Coronary artery (tissue), 2 donors: ENCODE data around the gene TM7SF2.

Source experiments
- DNase-seq: peaks from one replicate; pipeline ENCODE4 v3.0.0-alpha.2; 2017; ENCODE audit warnings: low spot score
- H3K27ac ChIP-seq, 2 donors: fragments of 200-600 bp; sonication (generic); one replicate each; pipeline ENCODE4 v1.5.1; 2016 to 2019
- H3K4me3 ChIP-seq: fragments of 200-600 bp; sonication (generic); 2 replicates; pipeline ENCODE4 v1.5.1; 2016; ENCODE audit warnings: mild to moderate bottlenecking, moderate library complexity
- CTCF ChIP-seq: fragments of 200-600 bp; sonication (generic); IDR thresholded peaks from one replicate; pipeline ENCODE4 v1.5.1; 2019; ENCODE audit warnings: antibody characterized with exemption

Gene TM7SF2

GRCh38 chr11:65151331-65151899 lies 39.7 kb downstream of the TM7SF2 start:
- DNase-seq = no peak

DNA sequence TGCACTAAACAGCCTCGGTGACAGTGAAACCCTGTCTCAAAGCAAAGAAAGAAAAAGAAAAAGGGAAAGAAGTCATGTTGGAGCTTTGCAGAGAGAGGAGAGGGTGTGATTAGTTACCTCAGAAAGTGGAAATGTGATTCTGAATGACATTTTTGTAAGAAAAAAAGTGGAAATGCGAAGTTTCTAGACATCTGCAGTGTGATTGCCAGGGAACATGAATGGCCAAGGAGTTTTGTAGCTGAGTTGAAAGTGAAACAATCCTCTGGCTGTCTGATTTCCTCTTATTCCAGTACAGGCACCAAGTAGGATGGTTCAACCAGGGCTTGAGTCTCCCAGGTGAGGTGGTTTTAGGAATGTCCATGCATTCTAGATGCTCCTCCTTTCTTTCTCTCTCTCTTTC lies 40.5 kb downstream of the TM7SF2 start:
- H3K4me3 ChIP-seq = no peak overlapping the region
- no peak for DNase-seq
- no peak overlapping the region for H3K27ac ChIP-seq
- TF ChIP-seq CTCF = no peak

More at GRCh38 chr11:65151331-65151899, 39.7 kb downstream of the TM7SF2 start:
- no peak for TF ChIP-seq CTCF
- Histone ChIP-seq H3K4me3 (no peak overlapping the region), H3K27ac (peak overlapping the region; percentile 29 to 75)

DNA sequence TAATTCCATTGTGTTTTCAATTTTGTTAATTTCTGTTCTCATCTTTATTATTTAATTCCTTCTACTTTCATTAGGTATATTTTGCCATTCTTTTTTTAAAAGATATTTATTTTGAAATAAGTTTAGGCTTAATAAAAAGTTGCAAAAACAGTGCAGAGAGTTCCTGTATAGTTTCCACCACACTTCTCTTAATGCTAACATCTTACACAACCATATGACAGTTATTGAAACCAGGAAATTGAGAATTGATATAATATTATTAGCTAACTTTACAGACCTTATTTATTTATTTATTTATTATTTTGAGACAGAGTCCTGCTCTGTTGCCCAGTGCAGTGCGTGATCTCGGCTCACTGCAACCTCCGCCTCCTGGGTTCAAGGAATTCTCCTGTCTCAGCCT lies 44.6 kb downstream of the TM7SF2 start:
- no peak overlapping the region for H3K4me3 ChIP-seq

GRCh38 chr11:65156926-65157325 lies 45.3 kb downstream of the TM7SF2 start:
- DNase-seq = no peak
- no peak overlapping the region for H3K4me3 ChIP-seq
- no peak for TF ChIP-seq CTCF
- no peak overlapping the region for H3K27ac ChIP-seq

More for the DNA sequence above, 44.6 kb downstream of the TM7SF2 start:
- H3K27ac ChIP-seq = no peak overlapping the region
- no peak for DNase-seq
- TF ChIP-seq CTCF = no peak

- DNase-seq = no peak
- TF ChIP-seq CTCF = no peak
- Histone ChIP-seq H3K27ac (no peak overlapping the region), H3K4me3 (no peak overlapping the region)
Measured at GRCh38 chr11:65157336-65157735, 45.7 kb downstream of the TM7SF2 start.

- Histone ChIP-seq H3K4me3 (no peak overlapping the region), H3K27ac (no peak overlapping the region)
- no peak for TF ChIP-seq CTCF
- no peak for DNase-seq
Measured at GRCh38 chr11:65159012-65159411, 47.3 kb downstream of the TM7SF2 start.

DNA sequence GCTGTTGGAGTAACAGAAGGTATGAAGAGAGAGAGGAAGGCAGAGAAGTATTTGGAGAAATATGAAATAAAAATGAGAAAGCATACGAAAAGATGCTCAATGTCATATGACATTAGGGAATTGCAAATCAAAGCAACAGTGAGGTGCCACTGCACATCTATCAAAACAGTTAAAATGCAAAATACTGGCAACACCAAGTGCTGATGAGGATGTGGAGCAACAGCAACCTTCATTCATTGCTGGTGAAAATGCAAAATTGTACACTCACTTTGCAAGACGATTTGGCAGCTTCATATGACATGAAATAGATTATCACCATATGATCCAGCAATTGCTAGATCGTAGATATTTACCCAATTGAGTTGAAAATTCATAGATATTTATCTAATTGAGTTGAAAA lies 49.0 kb downstream of the TM7SF2 start:
- H3K27ac ChIP-seq = no peak overlapping the region
- no peak overlapping the region for H3K4me3 ChIP-seq
- DNase-seq = no peak
- TF ChIP-seq CTCF = no peak
